Thoracic aorta (tissue), 2 donors: ENCODE results near the gene S100B. TPM values are rescaled to one million over a fixed set of nuclear protein-coding genes. Genes with fewer than 3 reads are reported as not detected.

Source experiments
- ATAC-seq: fragments of 150-250 bp; one replicate; pipeline ENCODE4 v1.8.0; 2017; ENCODE audit warnings: low read depth; ENCODE audit not compliant: insufficient number of reproducible peaks, low FRiP score
- DNase-seq: peaks from one replicate; pipeline ENCODE4 v3.0.0-alpha.2; 2020; ENCODE audit warnings: low spot score
- H3K27ac ChIP-seq, 2 donors: fragments of 200-600 bp; sonication (generic); 1 replicate in 1 of 2; 2 replicates in 1 of 2; pipeline ENCODE4 v1.5.1; 2016; ENCODE audit warnings: mild to moderate bottlenecking in 2 of 2, moderate library complexity in 2 of 2
- H3K27me3 ChIP-seq: fragments of 200-600 bp; sonication (generic); replicated peaks from 2 replicates; pipeline ENCODE4 v1.6.0; 2016; ENCODE audit warnings: mild to moderate bottlenecking; ENCODE audit not compliant: insufficient read depth
- H3K36me3 ChIP-seq: fragments of 200-600 bp; sonication (generic); one replicate; pipeline ENCODE4 v1.5.1; 2016
- H3K4me1 ChIP-seq, 2 donors: fragments of 200-600 bp; sonication (generic); 1 replicate in 1 of 2; 2 replicates in 1 of 2; pipeline versions ENCODE4 v1.5.1 to v1.6.0; 2016; ENCODE audit warnings: low read depth in 2 of 2, mild to moderate bottlenecking in 1 of 2; ENCODE audit not compliant: control insufficient read depth in 1 of 2
- H3K4me3 ChIP-seq: fragments of 200-600 bp; sonication (generic); 2 replicates; pipeline ENCODE4 v1.5.1; 2016; ENCODE audit warnings: mild to moderate bottlenecking
- H3K9me3 ChIP-seq: fragments of 200-600 bp; sonication (generic); 2 replicates; pipeline ENCODE4 v1.5.1; 2016
- total RNA-seq, 2 donors: library from RNA; depleted of rRNA; stranded (reverse); fragments of >200 nt; gene quantifications; one replicate each; pipeline versions ENCODE4 v1.1.0 to v1.2.3, GENCODE V29; 2016
- TF ChIP-seq, protein P1 (sequence below): fragments of 200-600 bp; sonication (generic); IDR thresholded peaks from one replicate; pipeline ENCODE4 v1.5.1; 2019; ENCODE audit warnings: antibody characterized with exemption

Gene S100B
- total RNA-seq, 2 donors from 2014 or later: 4.7 to 8.4 TPM

DNA sequence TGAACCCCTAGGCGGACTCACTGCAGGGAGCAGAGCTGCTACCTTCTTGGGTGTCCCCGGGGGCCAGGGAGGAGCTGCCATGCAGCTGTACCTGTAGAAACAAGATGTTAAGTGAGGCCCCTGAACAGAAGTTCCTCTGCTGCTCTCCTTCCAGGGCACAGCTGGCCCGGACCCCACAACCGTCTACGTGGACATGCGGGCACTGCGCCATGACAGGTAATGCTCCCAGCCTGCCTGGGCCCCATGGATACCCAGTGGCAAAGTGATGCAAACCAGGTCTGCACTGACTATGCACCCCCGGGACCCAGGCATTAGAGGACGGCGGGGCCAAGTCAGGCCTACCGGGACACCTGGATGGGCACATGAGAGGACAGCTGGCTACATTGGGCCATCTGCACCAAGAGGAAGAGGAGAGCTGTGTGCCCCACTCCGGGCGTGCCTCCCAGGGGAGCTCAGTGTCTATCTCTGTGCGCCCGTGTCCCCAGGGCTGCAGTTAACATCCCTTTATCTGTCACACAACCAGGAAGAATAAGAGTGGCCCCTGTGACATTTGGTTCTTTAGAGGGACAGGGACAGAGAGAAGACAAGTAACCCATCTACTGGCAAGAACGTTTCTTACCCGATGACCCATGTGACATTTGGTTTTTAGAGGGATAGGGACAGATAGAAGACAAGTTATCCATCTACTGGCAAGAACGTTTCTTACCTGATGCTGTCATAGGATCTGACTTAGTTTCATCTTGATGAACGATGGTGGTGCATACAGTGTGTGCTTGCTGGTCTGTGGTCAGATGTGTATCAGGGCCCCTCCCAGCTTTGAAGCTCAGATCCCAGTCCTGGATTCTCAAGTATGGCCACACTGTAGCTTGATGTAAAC, 44.1 kb downstream of the S100B start:
- Histone ChIP-seq H3K4me3 (no peak overlapping the region), H3K36me3 (peaks cover 50% of the 10 kb centered on the region), H3K4me1 (no peaks in the 10 kb centered on the region), H3K27ac (no peak overlapping the region), H3K9me3 (no peaks in the 10 kb centered on the region), H3K27me3 (no peaks in the 10 kb centered on the region)
- no peak for DNase-seq
- ATAC-seq: no peak
- TF ChIP-seq, protein P1, sequence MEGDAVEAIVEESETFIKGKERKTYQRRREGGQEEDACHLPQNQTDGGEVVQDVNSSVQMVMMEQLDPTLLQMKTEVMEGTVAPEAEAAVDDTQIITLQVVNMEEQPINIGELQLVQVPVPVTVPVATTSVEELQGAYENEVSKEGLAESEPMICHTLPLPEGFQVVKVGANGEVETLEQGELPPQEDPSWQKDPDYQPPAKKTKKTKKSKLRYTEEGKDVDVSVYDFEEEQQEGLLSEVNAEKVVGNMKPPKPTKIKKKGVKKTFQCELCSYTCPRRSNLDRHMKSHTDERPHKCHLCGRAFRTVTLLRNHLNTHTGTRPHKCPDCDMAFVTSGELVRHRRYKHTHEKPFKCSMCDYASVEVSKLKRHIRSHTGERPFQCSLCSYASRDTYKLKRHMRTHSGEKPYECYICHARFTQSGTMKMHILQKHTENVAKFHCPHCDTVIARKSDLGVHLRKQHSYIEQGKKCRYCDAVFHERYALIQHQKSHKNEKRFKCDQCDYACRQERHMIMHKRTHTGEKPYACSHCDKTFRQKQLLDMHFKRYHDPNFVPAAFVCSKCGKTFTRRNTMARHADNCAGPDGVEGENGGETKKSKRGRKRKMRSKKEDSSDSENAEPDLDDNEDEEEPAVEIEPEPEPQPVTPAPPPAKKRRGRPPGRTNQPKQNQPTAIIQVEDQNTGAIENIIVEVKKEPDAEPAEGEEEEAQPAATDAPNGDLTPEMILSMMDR: no peak

DNA sequence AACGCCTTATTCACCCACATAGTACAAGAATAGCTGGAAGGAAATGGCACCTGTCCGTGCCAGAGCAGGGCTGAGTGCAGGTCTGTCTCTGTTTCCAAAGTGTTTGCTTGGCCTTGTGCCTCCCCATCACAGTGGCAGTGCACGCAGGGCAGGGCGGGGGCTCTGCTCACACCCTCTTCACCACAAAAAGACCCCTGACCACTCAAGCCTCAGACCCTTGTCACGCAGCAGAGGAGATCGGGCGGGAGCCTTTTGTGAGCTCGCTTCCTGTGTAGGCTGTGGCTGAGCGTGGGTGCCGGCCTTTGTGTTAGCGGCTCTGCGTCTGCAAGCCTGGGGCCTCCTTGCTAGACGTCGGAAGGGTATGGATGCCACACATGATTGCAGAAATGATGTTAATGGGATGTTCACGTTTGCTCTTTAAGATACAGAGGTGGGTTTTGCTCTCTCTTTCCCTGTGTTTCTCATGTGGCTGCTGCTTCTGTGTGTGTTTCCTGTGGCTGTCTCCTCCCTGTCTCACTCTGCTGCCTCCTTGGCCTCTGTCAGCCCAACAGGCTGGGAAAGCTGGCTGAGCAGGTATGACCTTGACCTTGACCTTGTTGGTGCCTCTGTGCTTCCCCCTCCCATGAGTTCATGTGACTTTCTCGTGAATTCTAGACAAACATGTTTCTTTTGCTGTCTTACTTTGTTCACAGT, 45.4 kb downstream of the S100B start:
- H3K27me3 ChIP-seq: no peaks in the 10 kb centered on the region
- no peak overlapping the region for H3K27ac ChIP-seq
- no peaks in the 10 kb centered on the region for H3K4me1 ChIP-seq
- DNase-seq (no peak), ATAC-seq (no peak)
- H3K9me3 ChIP-seq: no peaks in the 10 kb centered on the region
- TF ChIP-seq, protein P1: no peak
- peak overlapping the region; percentile 14 for H3K4me3 ChIP-seq
- H3K36me3 ChIP-seq: peaks cover 46% of the 10 kb centered on the region

DNA sequence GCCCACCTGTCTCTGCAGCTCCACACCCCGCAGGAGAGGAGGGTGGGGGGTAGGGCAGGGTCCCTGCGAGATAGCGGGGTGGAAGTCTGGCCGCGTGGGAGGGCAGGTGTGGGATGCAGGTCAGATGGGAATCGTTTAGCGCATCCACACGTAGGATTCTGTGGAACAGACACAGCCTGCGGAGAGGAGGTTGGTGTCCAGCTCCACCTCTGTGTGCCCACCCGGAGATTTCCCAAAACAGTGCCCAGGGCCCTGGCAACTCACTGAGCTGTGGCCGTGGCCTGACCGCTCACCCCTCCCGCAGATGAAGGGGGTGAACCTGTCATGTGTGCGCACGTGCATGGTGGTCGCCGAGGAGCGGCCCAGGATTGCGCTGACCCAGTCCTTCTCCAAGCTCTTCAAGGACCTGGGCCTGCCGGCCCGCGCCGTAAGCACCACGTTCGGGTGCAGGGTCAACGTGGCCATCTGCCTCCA, 46.9 kb downstream of the S100B start:
- TF ChIP-seq, protein P1: no peak
- Histone ChIP-seq H3K9me3 (no peaks in the 10 kb centered on the region), H3K4me1 (no peaks in the 10 kb centered on the region), H3K36me3 (peaks cover 43% of the 10 kb centered on the region), H3K27me3 (no peaks in the 10 kb centered on the region), H3K4me3 (no peak overlapping the region), H3K27ac (no peak overlapping the region)
- DNase-seq (no peak), ATAC-seq (no peak)

DNA sequence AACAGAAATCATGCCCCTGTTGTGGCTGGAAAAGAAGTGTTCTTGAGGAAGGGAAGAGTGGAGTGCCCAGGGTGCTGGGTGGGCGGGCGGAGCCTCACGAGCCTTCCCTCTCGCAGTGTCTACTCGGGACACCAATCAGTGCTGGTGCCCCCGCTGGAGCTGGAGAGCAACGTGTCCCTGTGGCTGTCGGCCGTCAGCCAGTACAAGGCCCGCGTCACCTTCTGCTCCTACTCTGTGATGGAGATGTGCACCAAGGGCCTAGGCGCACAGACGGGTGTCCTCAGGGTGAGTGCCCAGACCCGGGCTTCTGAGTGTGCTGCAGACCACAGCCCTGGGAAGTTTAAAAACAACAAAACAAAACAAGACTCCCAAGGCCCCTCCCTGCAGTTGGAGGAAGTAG, 47.4 kb downstream of the S100B start:
- DNase-seq (no peak), ATAC-seq (no peak)
- no peaks in the 10 kb centered on the region for H3K4me1 ChIP-seq
- TF ChIP-seq, protein P1: no peak
- H3K27me3 ChIP-seq: no peaks in the 10 kb centered on the region
- no peak overlapping the region for H3K27ac ChIP-seq
- no peaks in the 10 kb centered on the region for H3K9me3 ChIP-seq
- H3K36me3 ChIP-seq: peaks cover 38% of the 10 kb centered on the region
- no peak overlapping the region for H3K4me3 ChIP-seq

DNA sequence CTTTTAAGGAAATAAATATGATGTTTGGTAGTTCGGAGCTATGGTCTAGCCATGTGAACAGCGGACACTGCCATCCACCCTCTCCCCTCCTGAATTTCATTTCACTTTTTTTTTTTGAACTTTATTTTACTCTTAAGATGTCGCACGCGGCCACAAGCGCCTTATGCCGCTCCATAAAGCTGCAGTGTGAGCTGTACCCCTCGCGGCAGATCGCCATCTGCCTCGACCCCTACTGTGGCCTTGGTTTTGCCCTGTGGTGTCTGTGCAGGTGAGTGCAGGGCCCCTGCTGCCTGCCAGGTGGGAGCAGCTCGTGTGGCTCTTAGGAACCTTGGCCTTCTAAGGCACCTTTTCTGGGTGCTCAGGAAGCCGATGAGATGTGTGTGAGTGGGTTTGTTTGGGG, 48.1 kb downstream of the S100B start:
- TF ChIP-seq, protein P1: no peak
- no peaks in the 10 kb centered on the region for H3K27me3 ChIP-seq
- H3K9me3 ChIP-seq: no peaks in the 10 kb centered on the region
- H3K4me3 ChIP-seq: no peak overlapping the region
- ATAC-seq (no peak), DNase-seq (no peak)
- H3K27ac ChIP-seq: no peak overlapping the region
- peaks cover 37% of the 10 kb centered on the region for H3K36me3 ChIP-seq
- no peaks in the 10 kb centered on the region for H3K4me1 ChIP-seq
